HL-60 (cell line): ENCODE results near the gene NAGLU.

ENCODE experiments used
- CTCF ChIP-seq: IDR thresholded peaks from one replicate; pipeline ENCODE4 v1.5.1; 2011; ENCODE audit warnings: low read length, control low read depth, inconsistent platforms; ENCODE audit not compliant: insufficient read depth
- POLR2AphosphoS5 ChIP-seq: IDR thresholded peaks from 2 replicates; pipeline ENCODE4 v1.6.1; 2012; ENCODE audit warnings: low read depth
- SPI1 ChIP-seq: IDR thresholded peaks from 2 replicates; pipeline ENCODE4 v1.6.1; 2012; ENCODE audit warnings: low read depth, mild to moderate bottlenecking, borderline replicate concordance

GRCh38 chr17:42544874-42545283, 8.8 kb downstream of the NAGLU start:
- TF ChIP-seq CTCF (no peak), POLR2AphosphoS5 (no peak), SPI1 (no peak)
